HEK293T (cell line): ENCODE measurements around the gene INPP5A.

Experiments
- CTBP1 ChIP-seq: fragments of 450-650 bp; IDR thresholded peaks from 2 replicates; pipeline ENCODE4 v1.6.1; 2016; ENCODE audit warnings: borderline replicate concordance
- FOXA1 ChIP-seq: fragments of 450-650 bp; IDR thresholded peaks from 2 replicates; pipeline ENCODE4 v1.6.1; 2016; ENCODE audit warnings: mild to moderate bottlenecking
- FOXK2 ChIP-seq: fragments of 450-650 bp; IDR thresholded peaks from 2 replicates; pipeline ENCODE4 v1.6.1; 2016; ENCODE audit warnings: mild to moderate bottlenecking
- FOXM1 ChIP-seq: fragments of 450-650 bp; IDR thresholded peaks from 2 replicates; pipeline ENCODE4 v1.6.1; 2017; ENCODE audit warnings: mild to moderate bottlenecking, borderline replicate concordance
- HDGF ChIP-seq: fragments of 450-650 bp; IDR thresholded peaks from 2 replicates; pipeline ENCODE4 v1.6.1; 2017; ENCODE audit warnings: antibody characterized with exemption, borderline replicate concordance
- L3MBTL2 ChIP-seq: fragments of 450-650 bp; conservative IDR thresholded peaks from 2 replicates; pipeline ENCODE4 v1.6.1; 2016; ENCODE audit warnings: mild to moderate bottlenecking
- SP1 ChIP-seq: fragments of 450-650 bp; IDR thresholded peaks from 2 replicates; pipeline ENCODE4 v1.6.1; 2017
- SUZ12 ChIP-seq: fragments of 450-650 bp; IDR thresholded peaks from 2 replicates; pipeline ENCODE4 v1.6.1; 2016; ENCODE audit warnings: mild to moderate bottlenecking
- ZNF384 ChIP-seq: fragments of 450-650 bp; IDR thresholded peaks from 2 replicates; pipeline ENCODE4 v1.6.1; 2016

- TF ChIP-seq ZNF384, result no peak
- TF ChIP-seq FOXK2, result no peak
- TF ChIP-seq L3MBTL2, result no peak
- TF ChIP-seq FOXM1, result no peak
- no peak for TF ChIP-seq SUZ12
- TF ChIP-seq FOXA1, result no peak
- TF ChIP-seq HDGF, result no peak
- TF ChIP-seq CTBP1, result no peak
- no peak for TF ChIP-seq SP1
These were observed 104.6 kb downstream of the INPP5A start for GRCh38 chr10:132641966-132642731.
